AG10803 (cell line): ENCODE measurements around the gene FLNC.

Experiments
- DNase-seq: peaks from one replicate; pipeline ENCODE4 v3.0.0; 2010; ENCODE audit warnings: low read depth
- H3K4me3 ChIP-seq: 2 replicates; pipeline ENCODE4 v1.5.1; 2011; ENCODE audit warnings: mild to moderate bottlenecking, low read length, control low read depth
- TF ChIP-seq, protein P1 (sequence below): conservative IDR thresholded peaks from 2 replicates; pipeline ENCODE4 v1.5.1; 2011; ENCODE audit warnings: mild to moderate bottlenecking, low read length, control low read depth, inconsistent platforms

FLNC gene

GRCh38 chr7:128892521-128893250 lies 62.5 kb downstream of the FLNC start:
- TF ChIP-seq, protein P1, sequence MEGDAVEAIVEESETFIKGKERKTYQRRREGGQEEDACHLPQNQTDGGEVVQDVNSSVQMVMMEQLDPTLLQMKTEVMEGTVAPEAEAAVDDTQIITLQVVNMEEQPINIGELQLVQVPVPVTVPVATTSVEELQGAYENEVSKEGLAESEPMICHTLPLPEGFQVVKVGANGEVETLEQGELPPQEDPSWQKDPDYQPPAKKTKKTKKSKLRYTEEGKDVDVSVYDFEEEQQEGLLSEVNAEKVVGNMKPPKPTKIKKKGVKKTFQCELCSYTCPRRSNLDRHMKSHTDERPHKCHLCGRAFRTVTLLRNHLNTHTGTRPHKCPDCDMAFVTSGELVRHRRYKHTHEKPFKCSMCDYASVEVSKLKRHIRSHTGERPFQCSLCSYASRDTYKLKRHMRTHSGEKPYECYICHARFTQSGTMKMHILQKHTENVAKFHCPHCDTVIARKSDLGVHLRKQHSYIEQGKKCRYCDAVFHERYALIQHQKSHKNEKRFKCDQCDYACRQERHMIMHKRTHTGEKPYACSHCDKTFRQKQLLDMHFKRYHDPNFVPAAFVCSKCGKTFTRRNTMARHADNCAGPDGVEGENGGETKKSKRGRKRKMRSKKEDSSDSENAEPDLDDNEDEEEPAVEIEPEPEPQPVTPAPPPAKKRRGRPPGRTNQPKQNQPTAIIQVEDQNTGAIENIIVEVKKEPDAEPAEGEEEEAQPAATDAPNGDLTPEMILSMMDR: no peak
- DNase-seq: no peak
- no peak overlapping the region for H3K4me3 ChIP-seq

DNA sequence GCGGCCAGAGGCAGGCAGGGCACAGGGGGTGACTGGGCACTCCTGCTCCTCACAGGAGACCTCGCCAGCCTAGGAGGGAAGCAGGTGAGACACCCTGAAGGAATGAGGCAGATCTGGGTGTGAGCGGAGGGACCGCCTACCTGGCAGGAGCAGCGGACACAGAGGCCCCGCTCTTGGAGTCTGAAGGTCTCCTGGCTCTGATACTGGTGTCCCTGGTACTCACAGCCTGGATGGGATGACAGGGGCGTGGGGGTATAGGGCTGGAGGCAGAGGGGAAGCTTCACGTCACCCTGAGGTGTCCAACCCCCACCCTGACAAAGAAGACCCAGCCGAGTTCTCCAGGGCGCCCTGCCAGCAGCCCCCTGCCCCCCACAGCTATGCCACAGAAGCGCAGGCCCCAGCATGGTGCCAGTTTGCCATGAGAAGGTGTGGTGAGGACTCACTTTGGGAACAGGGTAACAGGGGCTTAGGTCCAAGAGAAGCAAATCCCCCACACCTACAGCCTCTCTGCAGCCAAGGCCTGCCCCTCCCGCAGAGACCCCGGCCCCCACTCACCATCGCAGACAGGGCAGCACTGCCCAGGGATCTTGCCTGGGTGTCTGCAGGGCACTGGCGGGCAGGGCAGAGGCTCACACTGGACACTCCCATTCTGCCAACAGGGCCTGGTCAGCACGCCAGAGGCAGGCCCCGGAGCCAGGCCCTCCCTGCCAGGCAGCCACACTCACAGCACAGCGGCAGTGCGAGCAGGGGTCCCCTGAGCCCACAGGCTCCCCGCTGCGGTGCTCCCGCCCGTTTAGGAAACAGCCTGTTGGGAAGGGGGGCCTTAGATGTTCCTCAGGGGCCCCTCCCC lies 63.3 kb downstream of the FLNC start:
- no peak overlapping the region for H3K4me3 ChIP-seq
- TF ChIP-seq, protein P1: no peak
- no peak for DNase-seq

DNA sequence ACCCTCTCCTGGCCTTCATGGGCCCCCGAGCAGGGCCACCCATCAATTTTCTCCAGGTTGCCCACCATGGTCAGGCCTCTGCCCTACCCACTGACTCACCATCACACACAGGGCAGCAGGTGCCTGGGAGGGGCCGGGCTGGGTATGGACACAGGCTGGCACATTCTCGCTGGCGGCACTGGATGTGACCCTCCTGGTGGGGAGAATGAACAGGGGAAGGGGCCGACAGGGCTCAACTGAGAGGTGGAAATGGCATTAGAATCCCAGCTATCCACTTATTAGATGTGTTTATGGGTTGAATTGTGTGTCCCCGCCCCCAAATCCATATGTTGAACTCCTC lies 63.9 kb downstream of the FLNC start:
- TF ChIP-seq, protein P1: no peak
- no peak for DNase-seq
- H3K4me3 ChIP-seq: no peak overlapping the region

GRCh38 chr7:128895320-128895719 lies 65.1 kb downstream of the FLNC start:
- no peak overlapping the region for H3K4me3 ChIP-seq
- TF ChIP-seq, protein P1: no peak
- DNase-seq: no peak

GRCh38 chr7:128899392-128899791 lies 69.2 kb downstream of the FLNC start:
- no peak overlapping the region for H3K4me3 ChIP-seq
- no peak for DNase-seq
- TF ChIP-seq, protein P1: no peak

DNA sequence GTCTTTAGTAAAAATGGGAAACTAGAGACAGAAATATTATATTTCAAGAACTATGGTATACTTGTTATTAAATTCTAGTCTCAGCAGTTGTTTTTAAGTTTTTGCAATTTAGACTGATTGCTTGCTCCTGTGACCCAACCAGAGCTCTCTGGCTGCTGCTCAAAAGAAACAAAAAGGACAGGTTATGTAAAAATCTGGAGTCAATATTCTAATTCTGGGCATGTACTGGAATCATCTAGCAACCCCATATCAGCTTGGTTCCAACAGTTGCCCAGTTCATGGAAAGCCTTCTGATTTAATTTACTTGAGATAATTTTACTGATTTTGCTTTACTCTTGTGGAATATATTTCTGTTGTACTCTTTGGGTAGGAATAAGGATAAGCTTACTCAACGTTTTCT lies 70.0 kb downstream of the FLNC start:
- no peak overlapping the region for H3K4me3 ChIP-seq
- no peak for DNase-seq
- TF ChIP-seq, protein P1: no peak
